ENCODE results near the gene IL6.
A peak's percentile ranks its signal among the peaks of the same experiment; 100 is the strongest.
"Not testable (repeated sequence)": the region's sequence is repeated elsewhere in the genome, so short reads cannot be mapped to it uniquely, and the experiment has no call there.

Gene IL6

DNA sequence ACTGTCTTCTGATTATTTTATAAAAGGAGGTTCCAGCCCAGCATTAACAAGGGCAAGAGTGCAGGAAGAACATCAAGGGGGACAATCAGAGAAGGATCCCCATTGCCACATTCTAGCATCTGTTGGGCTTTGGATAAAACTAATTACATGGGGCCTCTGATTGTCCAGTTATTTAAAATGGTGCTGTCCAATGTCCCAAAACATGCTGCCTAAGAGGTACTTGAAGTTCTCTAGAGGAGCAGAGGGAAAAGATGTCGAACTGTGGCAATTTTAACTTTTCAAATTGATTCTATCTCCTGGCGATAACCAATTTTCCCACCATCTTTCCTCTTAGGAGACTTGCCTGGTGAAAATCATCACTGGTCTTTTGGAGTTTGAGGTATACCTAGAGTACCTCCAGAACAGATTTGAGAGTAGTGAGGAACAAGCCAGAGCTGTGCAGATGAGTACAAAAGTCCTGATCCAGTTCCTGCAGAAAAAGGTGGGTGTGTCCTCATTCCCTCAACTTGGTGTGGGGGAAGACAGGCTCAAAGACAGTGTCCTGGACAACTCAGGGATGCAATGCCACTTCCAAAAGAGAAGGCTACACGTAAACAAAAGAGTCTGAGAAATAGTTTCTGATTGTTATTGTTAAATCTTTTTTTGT is 2.3 kb downstream of the IL6 start:
- no peak for DNase-seq

DNA sequence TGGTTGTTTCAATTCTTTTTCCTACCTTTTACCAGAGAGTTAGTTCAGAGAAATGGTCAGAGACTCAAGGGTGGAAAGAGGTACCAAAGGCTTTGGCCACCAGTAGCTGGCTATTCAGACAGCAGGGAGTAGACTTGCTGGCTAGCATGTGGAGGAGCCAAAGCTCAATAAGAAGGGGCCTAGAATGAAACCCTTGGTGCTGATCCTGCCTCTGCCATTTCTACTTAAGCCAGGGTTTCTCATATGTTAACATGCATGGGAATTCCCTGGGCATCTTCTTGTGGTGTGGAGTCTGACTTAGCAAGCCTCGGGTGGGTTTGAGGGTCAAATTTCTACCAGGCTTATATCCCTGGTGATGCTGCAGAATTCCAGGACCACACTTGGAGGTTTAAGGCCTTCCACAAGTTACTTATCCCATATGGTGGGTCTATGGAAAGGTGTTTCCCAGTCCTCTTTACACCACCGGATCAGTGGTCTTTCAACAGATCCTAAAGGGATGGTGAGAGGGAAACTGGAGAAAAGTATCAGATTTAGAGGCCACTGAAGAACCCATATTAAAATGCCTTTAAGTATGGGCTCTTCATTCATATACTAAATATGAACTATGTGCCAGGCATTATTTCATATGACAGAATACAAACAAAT is 3.2 kb downstream of the IL6 start:
- no peak for DNase-seq

DNA sequence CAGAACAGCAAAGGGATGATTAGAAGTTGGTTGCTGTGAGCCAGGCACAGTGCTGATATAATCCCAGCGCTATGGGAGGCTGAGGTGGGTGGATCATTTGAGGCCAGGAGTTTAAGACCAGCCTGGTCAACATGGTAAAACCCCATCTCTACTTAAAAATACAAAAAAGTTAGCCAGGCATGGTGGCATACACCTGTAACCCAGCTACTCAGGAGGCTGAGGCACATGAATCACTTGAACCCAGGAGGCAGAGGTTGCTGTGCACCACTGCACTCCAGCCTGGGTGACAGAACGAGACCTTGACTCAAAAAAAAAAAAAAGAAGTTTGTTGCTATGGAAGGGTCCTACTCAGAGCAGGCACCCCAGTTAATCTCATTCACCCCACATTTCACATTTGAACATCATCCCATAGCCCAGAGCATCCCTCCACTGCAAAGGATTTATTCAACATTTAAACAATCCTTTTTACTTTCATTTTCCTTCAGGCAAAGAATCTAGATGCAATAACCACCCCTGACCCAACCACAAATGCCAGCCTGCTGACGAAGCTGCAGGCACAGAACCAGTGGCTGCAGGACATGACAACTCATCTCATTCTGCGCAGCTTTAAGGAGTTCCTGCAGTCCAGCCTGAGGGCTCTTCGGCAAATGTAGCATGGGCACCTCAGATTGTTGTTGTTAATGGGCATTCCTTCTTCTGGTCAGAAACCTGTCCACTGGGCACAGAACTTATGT is 4.1 kb downstream of the IL6 start:
- DNase-seq = no peak

DNA sequence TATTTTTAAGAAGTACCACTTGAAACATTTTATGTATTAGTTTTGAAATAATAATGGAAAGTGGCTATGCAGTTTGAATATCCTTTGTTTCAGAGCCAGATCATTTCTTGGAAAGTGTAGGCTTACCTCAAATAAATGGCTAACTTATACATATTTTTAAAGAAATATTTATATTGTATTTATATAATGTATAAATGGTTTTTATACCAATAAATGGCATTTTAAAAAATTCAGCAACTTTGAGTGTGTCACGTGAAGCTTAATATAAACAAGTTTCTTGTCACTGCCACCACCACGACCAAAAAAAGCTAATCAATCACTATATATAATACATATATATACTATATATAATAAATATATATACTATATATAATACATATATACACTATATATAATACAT is 4.8 kb downstream of the IL6 start:
- DNase-seq = no peak

DNA sequence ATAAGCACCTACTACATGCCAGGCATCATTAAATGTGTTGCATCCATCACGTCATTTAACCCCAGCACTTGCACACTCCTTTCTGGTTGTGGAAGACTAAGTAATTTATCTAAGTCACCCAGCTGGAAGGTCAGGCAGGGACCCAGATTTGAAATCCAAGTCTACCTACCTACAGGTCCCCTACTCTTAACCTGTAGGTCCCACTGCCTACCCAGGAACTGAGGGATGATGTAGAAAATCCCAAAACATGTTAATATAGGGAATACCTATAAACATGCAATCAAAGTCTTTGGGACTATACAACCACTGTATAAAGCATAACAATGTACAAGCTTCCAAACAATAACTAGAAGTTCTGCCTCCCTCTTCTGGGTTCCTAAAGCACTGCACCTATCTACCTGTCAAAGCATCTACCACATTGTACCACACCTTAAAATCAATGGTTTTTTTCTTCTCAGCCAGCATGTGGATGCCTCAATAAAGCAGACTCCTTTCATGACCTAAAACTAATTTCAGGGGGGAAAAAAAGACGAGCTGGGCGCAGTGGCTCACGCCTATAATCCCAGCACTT is 5.6 kb downstream of the IL6 start:
- DNase-seq = peak in 1 of 2 experiments; percentile 17

DNA sequence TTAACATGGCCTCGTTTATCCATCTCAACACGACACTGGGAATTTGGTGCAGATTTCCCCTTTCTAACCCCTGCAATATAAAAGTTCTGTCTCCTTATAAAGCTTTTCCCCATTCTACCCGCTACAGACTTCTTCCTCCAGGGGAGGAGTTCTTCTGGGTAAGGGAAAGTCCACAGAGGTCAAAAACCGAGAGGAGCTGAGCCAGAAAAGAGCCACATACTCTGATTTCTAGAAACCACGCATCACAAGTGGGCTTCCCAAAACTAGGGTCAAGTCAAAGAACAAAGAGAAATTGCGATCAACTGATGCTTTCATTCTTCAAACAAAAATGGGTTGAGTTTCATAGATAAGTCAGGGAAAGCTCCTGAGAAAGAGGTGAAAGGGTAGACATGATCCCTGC is 6.8 kb downstream of the IL6 start:
- no peak for DNase-seq

DNA sequence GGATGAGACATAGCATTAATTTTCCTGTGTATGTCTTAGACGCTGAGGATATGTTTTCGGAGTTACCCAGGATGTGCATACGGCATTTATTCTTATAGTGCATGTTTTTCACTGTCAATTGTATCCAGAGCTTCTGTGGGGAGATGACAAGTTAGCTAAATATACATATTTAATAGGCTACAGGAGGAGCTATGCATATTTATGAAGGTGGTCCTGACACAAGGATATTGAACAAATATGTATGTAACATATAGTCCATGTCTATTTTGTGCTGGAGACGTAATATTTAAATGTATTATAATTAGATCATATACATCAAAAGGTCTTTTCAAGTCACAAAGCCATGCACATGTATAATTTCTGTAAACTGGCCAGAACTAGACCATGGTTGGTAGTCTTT is 16.0 kb downstream of the IL6 start:
- no peak for DNase-seq

DNA sequence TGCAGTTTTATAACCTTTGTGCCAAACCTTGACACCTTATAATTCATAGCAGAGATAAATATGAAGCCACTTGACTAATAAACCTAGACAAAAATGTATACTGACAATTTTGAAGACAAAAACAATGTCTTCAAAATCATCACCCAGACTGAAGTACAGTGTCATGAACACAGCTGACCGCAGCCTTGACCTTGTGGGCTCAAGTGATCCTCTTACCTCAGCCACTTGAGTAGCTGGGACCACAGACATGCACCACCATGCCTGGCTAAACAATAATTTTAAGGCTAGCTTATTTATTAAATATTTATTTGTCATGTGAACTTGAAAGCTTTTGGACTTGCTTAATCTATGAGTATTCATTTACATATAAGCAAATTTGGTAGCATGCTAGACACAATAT is 24.3 kb downstream of the IL6 start:
- no peak for DNase-seq

DNA sequence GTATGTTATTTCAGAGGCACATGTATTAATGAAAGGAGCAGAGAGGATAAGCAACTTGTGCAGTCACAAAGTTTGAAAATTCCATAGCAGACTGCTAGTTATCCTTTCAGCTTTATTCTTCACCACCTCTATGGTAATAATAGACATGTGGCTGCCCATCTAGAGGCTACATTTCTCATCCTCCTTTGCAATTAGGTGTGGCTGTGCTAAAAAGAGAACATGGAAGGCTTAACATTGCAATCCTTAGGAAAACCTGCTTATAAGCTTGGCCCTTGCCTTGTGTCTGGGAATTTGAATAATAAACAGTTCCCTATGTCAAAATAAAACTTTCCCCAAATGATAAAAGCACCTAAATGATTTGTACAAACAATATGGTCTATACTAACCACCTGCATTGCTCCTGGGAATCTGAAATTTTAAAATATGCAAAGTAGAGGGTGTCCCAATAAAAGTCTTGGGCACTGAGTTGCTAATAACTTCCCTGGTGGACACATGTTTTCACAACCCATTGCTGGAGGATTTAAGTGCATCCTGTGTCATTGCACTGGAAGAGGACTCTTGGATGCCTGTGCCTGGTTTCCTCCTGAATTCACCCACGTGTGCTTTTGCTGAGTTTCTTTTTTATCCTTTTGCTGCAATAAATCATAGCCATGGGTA is 30.5 kb downstream of the IL6 start:
- no peak for DNase-seq

DNA sequence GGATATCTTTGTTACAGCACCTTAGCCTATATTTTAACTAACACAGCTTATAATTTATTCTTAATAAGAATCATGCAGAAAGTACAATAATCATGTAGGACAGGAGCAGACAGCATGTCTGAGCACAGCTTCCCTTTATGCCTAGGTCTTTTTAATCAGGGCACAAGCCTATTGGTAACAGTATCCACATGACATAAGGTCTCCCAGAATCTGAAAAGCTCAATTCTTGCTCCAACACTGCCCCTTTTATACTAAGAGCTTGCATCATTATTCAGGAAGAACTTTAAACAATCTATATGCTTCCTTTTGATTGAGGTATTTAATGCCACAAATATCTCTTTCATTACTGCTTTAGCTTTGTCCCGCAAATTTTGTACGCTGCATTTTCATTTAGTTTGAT is 31.6 kb downstream of the IL6 start:
- no peak for DNase-seq

DNA sequence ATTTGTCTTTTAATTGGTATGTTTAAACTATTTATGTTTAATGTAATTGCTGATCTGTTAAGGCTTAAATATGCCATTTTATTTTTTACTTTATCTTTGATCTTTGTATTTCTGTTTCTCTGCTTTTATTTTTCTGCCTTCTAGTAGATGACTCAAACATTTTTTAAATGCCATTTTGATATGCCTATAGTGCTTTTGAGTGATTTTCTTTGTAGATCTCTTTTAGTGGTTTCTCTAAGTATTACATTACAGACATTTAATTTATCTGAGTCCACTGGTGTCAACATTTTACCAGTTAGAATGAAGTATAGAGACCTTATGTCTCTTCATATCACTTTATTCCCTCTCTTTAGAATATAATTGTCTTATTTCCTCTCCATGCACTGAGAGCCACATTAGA is 32.7 kb downstream of the IL6 start:
- no peak for DNase-seq

DNA sequence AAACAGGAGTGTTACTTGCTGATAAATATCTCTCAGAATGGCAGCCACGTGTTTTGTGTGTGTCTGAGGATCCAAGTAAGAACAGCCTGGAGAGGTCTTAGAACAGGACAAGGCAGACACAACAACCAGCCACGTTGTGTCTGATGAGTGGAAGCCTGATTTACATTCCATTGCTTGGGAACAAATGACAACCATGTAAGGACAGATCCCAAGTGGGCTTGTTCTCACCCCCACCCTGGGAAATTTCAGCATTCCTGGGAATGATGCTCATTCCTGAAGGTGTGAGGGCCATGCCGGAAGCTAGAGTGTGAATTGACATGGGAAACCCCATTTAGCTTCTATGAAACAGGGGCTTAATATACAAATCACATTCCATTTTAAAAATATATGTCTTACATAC is 35.9 kb downstream of the IL6 start:
- DNase-seq = no peak

DNA sequence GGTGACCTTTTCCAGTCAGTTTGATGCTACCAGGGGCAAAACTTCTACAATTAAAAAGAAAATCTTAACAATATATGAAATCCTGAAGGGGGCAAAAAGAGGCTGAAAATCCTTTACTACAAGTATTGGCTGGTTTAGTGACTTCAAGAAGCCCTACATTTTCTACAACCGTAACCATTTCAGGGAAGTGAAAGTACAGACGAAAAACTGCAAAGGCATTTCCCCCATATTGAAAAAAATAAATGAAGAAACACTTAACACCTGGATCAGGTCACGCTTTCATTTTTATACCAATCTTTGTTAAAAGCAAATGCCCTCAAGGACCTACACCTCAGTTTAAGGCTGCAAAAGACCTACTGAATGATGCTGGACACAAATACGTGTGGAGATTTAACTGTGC is 38.6 kb downstream of the IL6 start:
- no peak for DNase-seq

DNA sequence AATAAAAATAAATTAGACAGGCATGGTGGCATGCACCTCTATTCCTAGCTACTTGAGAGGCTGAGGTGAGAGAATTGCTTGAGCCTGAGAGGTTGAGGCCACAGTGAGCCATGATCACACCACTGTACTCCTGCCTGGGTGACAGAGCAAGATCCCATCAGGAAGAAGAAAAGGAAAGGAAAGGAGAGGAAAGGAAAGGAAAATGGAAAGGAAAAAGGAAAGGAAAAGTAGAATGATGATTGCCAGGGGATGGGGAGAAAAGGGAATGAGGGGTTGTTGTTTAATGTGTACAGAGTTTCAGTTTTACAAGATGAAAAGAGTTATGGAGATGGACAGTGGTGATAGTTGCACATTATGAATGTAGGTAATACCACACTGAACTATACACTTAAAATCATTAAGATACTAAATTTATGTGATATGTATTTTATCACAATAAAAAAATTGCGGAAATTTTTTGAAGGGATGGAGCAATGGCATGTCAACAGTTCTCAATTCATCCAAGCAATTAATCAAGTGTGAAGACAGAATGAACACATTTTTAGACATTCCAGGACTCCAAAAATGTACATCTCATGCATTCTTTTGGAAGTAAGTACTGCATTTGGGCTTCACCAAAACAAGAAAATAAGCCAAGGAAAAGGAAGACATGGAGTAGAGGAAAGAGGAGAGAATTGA is 44.3 kb downstream of the IL6 start:
- DNase-seq = no peak

DNA sequence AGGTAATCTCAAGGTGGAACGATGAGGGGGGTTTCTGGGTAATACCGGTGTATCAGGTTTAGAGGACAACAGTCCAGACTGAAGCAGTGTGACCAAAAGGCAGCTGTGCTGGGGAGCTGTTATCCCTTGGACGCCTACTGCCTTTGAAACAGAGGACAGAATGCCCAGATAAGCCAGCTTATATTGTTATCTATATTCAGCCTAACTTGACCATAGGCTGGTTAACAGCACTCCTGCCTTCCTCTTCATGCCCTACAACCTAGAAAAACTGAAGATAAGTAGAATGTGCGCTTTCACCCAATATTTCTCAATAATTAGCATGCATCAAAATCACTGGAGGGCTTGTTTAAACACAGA is 44.9 kb downstream of the IL6 start:
- DNase-seq = no peak

DNA sequence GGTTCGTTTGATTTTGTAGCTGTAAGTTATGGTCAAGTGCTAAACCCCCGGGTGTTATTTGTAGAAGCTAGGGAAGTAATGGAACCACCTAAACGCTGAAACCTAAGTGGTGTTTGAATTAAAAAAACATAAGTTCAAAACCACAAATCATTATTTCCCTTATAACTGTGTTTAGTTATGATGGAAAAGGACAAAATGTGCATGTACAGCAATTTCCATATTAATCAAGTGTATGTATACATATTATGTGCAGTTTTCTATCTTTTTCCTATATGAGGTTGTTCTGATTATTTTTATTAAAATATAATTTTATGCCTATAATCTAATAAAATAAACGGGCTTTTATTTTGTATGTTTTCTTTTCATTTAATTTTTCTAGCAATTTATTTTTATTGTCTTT is 45.9 kb downstream of the IL6 start:
- no peak for DNase-seq

DNA sequence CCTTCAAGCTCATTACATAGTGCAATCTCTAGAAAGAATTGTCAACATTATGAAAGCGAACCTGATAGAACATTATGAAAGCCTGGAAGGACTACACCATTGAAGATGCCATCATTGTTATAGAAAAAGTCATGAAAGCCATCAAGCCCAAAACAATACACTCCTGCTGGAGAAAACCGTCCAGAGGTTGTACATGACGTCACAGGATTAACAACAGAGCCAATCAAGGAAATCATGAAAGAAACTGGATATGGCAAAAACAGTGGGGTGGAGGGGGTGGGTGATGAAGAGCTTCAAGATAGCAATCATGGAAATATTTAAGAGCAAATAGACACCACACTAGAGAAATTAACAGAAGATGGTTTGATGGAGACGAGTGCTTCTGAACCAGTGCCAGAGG is 50.0 kb downstream of the IL6 start:
- no peak for DNase-seq

DNA sequence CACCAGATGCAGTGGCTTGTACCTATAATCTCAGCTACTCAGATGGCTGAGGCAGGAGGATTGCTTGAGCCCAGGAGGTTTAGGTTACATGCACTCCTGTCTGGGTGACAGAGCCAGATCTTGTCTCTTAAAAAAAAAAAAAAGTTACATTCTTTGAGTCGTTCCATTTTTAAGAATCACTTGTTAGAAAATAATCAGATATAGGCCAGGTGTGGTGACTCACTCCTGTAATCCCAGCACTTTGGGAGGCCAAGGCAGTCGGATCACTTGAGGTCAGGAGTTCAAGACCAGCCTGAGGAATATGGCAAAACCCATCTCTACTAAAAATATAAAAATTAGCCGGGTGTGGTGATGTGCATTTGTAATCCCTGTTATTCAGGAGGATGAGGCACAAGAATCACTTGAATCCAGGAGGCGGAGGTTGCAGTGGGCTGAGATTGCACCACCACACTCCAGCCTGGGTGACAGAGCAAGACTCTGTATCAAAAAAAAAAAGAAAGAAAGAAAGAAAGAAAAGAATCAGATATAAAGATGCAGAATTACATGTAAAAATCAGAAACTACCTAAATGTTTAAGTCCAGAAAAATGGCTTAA is 52.8 kb downstream of the IL6 start:
- DNase-seq = not testable (repeated sequence)

DNA sequence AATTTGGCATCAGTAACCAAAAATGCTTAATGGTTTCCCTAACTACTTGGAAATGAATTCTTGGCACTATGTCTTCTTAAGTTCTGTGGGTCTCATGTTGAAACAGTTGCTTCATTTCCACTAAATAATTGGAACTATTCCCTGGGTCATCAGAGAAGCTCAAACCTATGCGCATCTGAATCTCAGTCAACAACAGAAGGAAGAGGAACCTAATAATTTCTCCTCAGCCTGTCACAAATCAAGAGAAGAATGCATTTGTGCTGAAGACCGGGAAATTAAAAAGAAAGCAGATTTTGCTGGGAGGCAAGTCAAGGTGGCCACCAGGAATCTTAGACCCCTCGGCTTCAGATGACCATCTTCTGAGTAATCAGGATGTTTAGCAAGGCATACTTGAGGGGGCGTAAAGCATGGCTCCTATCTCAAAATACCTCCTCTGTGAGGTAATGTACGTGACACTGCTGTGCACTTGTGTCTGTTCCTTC is 54.3 kb downstream of the IL6 start:
- DNase-seq = no peak

Data from NCI-H2081 (cell line).